NCI-H82 treated with DMSO at 0.1 percent for 48 hours (cell line): ENCODE results near the gene XG.
A peak's percentile ranks its signal among the peaks of the same experiment; 100 is the strongest.

ENCODE experiments used
- DNase-seq: peaks from one replicate; lab custom pipeline; 2025; ENCODE audit not compliant: unreplicated experiment; lab: John Stamatoyannopoulos, UW

The XG gene

GRCh38 chrX:2812161-2812907 lies 60.5 kb downstream of the XG start:
- DNase-seq, result peak; percentile 12

GRCh38 chrX:2817036-2817435 lies 65.2 kb downstream of the XG start:
- DNase-seq, result no peak

GRCh38 chrX:2819345-2820135 lies 67.7 kb downstream of the XG start:
- DNase-seq, result no peak

- no peak for DNase-seq
Measured at GRCh38 chrX:2820136-2820771, 68.4 kb downstream of the XG start.

GRCh38 chrX:2823795-2824386 lies 72.1 kb downstream of the XG start:
- no peak for DNase-seq

- DNase-seq, result no peak
Measured at GRCh38 chrX:2824886-2825285, 73.0 kb downstream of the XG start.

GRCh38 chrX:2828344-2828958 lies 76.6 kb downstream of the XG start, which contains the start of gene GYG2:
Gene GYG2 (plus strand): TSS chrX:2828930. CDS start chrX:2830189, 1,259 bp downstream.
- DNase-seq, result peak; percentile 3

GRCh38 chrX:2828959-2829411 lies 77.1 kb downstream of the XG start:
- DNase-seq, result no peak

GRCh38 chrX:2829469-2830246 lies 77.8 kb downstream of the XG start:
- DNase-seq, result no peak

- no peak for DNase-seq
Measured at GRCh38 chrX:2831471-2832228, 79.8 kb downstream of the XG start.

GRCh38 chrX:2837961-2838360 lies 86.1 kb downstream of the XG start:
- DNase-seq, result no peak

- DNase-seq, result no peak
Measured at GRCh38 chrX:2840961-2841360, 89.1 kb downstream of the XG start.

- DNase-seq, result no peak
Measured at GRCh38 chrX:2841537-2841936, 89.7 kb downstream of the XG start.

- DNase-seq, result no peak
Measured at GRCh38 chrX:2846992-2847391, 95.2 kb downstream of the XG start.

- DNase-seq, result no peak
Measured at GRCh38 chrX:2848871-2849301, 97.0 kb downstream of the XG start.

GRCh38 chrX:2854918-2855317 lies 103.1 kb downstream of the XG start:
- no peak for DNase-seq

- no peak for DNase-seq
Measured at GRCh38 chrX:2855761-2856160, 103.9 kb downstream of the XG start.

GRCh38 chrX:2857566-2857965 lies 105.7 kb downstream of the XG start:
- DNase-seq, result no peak

- DNase-seq, result no peak
Measured at GRCh38 chrX:2859197-2859797, 107.5 kb downstream of the XG start.
